Myocyte (in vitro differentiated cells): Measurements from ENCODE around the gene CCDC15. TPM values are rescaled to one million over a fixed set of nuclear protein-coding genes. Genes with fewer than 3 reads are reported as not detected.
"Not testable (repeated sequence)": the region's sequence is repeated elsewhere in the genome, so short reads cannot be mapped to it uniquely, and the experiment has no call there.

Experiments used
- DNase-seq: peaks from one replicate; pipeline ENCODE4 v3.0.0-alpha.2; 2012; ENCODE audit warnings: low read depth
- total RNA-seq: library from RNA; depleted of rRNA; stranded (reverse); fragments of >200 nt; gene quantifications from 2 replicates; pipeline ENCODE4 v1.2.3, GENCODE V29; 2014

The CCDC15 gene
- total RNA-seq, 1 donor from 2014 or later, result 1.8 TPM

DNA sequence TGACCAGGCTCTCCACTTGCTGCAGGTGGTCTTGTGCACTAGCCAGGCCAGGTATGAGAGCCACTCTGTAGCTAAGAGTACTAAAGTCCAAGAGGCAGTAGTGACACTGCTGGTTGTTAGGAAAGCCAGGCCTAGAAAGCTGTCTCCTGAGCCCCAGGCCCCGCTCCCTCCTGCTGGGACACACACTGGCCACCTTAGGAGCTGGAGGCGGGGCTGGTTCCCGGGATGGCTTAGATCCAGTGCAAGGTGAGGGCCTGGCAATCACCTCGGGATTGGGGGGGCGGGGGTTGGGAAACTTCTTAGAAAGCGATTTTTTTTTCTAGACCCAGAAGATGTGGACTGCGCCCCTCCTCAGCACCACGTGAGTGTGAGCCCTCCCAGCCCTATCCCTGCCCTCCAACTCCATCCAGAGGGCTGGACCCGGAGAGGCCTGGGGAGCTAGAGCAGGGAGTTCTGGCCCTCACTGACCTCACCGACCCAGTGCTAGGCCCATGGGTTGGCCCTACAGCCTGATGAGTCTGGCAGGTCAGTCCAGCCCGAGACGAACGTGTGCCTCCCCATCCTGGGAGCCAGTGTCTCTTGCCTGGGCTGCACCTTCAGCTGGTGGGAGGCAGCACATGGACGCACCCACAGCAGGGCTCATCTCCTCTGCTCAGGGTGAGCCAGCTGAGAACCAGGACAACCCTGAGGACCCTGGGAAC is 127.2 kb downstream of the CCDC15 start:
- DNase-seq, result no peak

DNA sequence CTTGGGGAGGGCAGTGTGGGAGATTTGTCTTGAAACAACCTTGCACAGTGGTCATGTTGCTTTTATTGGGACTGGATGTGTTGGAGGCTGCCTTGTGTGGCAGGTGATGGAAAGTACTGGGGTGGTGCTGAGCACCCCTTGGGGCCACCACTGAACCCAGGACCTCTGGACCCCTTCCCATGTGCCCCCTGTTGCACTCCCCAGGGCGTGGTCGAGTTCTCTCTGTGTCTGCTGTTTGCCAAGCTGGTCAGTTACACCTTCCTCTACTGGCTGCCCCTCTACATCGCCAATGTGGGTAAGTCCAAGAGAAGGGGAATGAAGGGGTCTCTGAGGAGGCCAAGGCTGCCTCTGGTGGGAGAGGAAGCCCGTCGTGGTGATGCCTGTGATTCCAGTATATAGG is 128.0 kb downstream of the CCDC15 start:
- DNase-seq, result no peak

- DNase-seq, result peak; percentile 83
These were observed 128.8 kb downstream of the CCDC15 start for GRCh38 chr11:125082611-125083311.

GRCh38 chr11:125083312-125084056 is 129.5 kb downstream of the CCDC15 start:
- no peak for DNase-seq

- no peak for DNase-seq
These were observed 130.0 kb downstream of the CCDC15 start for GRCh38 chr11:125084057-125084416.

DNA sequence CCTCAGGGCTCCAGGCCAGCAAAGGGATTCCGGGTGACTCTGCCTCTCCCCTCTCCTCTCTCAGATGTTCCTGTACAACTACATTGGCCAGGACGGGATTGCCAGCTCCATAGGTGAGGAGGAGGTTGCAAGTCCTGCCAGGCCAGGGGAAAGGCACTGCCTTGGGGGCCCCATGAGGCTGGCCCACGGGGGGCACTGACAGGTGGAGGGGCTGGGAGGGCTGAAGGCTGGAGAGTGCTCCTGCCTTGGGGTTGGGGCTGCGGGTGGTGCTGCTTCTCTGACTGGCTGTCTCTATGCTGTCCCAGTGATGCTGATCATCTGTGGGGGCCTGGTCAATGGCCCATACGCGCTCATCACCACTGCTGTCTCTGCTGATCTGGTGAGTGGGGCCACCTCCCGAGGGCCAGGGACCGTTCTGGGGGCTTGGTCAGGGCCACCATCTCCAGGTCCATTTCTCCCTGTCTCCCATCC is 130.8 kb downstream of the CCDC15 start:
- DNase-seq, result no peak

- DNase-seq, result no peak
These were observed 131.5 kb downstream of the CCDC15 start for GRCh38 chr11:125085301-125086081.

DNA sequence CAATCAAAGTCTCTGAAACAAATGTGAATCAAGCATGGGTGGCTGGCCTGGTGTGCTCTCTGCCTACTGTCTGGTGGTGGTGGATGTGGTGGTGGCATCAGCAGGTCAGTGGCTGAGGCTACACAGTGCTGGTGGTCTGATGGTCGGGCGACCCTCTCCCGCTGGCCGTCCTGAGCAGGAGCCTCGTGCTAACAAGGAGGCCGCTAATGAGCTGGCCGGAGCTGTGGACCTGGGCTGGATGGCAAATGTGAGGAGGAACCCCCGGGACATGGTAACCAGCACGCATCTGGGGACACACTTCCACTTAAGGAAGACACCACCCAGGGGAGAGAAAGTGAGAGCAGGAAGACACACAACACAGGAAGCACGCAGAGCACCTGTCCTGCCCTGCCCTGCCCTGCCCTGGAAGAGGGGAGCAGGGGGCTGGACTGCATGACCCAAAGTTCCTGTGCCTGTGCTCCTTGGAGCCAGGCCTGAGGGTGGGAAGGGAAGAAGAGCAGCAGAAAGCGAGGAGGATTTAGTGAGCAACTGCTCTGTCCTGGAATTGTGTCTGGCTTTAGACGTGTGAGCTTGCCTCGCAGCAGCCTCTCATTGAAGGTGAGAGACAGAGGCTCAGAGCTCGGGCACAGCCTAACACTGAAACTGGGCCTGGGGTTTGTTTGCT is 132.8 kb downstream of the CCDC15 start:
- no peak for DNase-seq

DNA sequence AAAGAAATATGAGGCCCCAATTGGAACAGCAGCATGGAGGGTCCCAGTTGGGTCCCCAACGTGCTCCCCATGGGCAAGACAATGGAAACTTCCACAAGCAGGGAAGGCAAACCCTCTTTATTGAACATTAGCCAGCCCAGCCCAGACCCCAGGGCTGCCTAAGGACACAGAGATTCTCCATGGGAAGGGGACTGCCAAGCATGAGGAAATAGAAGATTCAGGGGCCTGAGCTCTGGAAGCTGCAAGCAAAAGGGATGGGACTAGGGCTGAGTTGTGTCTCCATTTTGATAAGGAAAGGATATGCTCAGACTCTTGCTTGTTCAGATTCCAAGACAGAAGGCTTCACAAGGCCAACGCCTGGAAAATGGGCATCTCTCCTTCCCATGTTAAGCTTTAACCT is 134.1 kb downstream of the CCDC15 start:
- DNase-seq, result no peak

DNA sequence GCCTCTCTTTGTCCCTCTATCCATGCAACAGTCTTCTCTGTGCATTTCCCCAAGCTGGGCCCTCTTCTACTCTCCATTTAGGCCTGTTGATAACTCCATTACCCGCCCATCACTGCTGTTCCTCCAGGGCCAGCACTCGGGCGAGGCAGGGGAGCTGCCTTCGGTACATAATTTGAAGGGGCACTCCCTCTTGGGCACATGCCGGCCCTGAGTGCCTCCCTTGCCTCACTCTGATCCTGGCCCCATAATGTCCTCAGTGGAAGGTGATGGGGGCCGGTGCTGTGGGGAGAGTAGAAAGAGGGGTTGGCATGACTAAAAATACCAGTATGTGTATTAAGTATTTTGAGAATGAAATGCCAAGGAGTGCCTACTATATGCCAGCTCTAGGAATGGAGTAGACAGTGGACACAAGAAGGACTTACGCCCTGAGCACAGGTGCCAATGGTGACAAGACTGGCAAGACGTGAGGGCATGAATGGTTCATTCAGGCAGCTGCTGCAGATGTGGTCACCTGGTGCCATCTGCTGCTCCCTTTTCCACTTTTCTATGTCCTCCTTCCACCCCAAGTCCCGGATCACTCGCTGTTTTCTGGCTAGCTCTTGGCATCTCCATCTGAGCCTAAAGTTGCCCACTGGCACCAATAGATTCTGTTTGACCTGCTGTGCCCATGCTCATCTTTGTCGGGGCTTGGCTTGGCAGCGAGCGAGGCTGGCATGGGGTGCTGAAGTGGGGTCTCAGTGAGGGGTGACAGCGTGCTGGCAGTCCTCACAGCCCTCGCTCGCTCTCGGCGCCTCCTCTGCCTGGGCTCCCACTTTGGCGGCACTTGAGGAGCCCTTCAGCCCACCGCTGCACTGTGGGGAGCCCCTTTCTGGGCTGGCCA is 134.8 kb downstream of the CCDC15 start:
- no peak for DNase-seq

GRCh38 chr11:125089481-125089880 is 135.5 kb downstream of the CCDC15 start:
- DNase-seq, result not testable (repeated sequence)

GRCh38 chr11:125090151-125090550 is 136.1 kb downstream of the CCDC15 start:
- not testable (repeated sequence) for DNase-seq

- no peak for DNase-seq
These were observed 136.8 kb downstream of the CCDC15 start for GRCh38 chr11:125090816-125091215.

Other genes starting within 250 kb of the CCDC15 start
- gene NRGN, start 214.3 kb upstream of the CCDC15 start, total RNA-seq, result not detected in 2 replicates
- not detected in 2 replicates for gene VSIG2, start 201.9 kb upstream of the CCDC15 start, total RNA-seq
- 0.08 and 0.26 TPM in 2 replicates for gene ESAM, start 191.9 kb upstream of the CCDC15 start, total RNA-seq
- gene MSANTD2, start 153.8 kb upstream of the CCDC15 start, total RNA-seq, result 5.7 and 6.7 TPM in 2 replicates
- 14.1 and 17.0 TPM in 2 replicates for gene ROBO3, start 88.8 kb upstream of the CCDC15 start, total RNA-seq
- 3.4 and 10.5 TPM in 2 replicates for gene ROBO4, start 56.3 kb upstream of the CCDC15 start, total RNA-seq
- gene HEPN1, start 35.0 kb upstream of the CCDC15 start, total RNA-seq, result not detected in 2 replicates
- not detected in 2 replicates for gene HEPACAM, start 18.2 kb upstream of the CCDC15 start, total RNA-seq
- gene SLC37A2, start 109.1 kb downstream of the CCDC15 start, total RNA-seq, result 0.99 and 1.0 TPM in 2 replicates
- gene TMEM218, start 157.4 kb downstream of the CCDC15 start, total RNA-seq, result 24.4 and 30.8 TPM in 2 replicates
- gene PKNOX2, start 210.5 kb downstream of the CCDC15 start, total RNA-seq, result 20.2 and 22.1 TPM in 2 replicates